Bone marrow (tissue), 2 donors: ENCODE data around the gene COA6.
"Not testable (repeated sequence)": the region's sequence is repeated elsewhere in the genome, so short reads cannot be mapped to it uniquely, and the experiment has no call there.

ENCODE experiments used
- DNase-seq, 2 donors: peaks; one replicate each; lab custom pipeline; 2025; lab: John Stamatoyannopoulos, UW

COA6 gene

GRCh38 chr1:234369784-234370183 is 3.5 kb upstream of the COA6 start:
- DNase-seq, result no peak

DNA sequence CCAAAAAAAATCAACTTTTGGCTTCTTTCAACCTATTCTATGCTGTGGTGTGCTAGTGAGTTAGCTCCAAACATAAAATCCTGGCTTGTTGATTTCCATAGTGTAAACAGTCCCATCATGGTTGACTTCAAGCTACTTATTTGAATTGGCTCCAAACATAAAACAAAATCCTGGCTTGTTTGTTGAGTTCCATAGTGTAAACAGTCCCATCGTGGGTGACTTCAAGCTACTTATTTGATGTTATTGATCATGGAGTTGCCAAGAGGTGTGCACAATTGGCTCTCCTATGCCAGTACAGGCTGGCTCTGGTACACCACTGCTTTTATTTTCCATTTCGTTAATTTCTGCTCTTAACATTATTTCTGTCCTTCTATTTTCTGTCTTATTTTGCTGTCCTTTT is 1.8 kb upstream of the COA6 start:
- DNase-seq, result no peak

- no peak for DNase-seq
Observed at GRCh38 chr1:234372011-234372757, 1.1 kb upstream of the COA6 start.

GRCh38 chr1:234373959-234374254 is 651 bp downstream of the COA6 start:
- no peak for DNase-seq

DNA sequence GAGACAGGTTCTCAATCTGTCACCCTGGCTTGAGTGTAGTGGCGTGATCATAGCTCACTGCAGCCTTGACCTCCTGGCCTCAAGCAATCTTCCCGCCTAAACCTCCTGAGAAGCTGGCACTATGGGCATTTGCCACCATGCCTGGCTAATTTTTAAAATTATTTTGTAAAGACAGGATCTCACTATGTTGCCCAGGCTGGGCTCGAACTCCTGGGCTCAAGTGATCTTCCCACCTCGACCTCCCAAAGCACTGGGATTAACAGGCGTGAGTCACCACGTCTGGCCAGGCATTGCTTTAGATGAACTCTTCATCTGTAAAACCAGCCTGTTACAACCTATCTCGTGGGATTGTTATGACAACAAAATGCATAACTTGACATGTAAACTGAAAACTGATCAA is 2.4 kb downstream of the COA6 start:
- DNase-seq, result no peak

GRCh38 chr1:234379591-234380109 is 6.4 kb downstream of the COA6 start:
- DNase-seq, result not testable (repeated sequence)

- no peak for DNase-seq
Observed at GRCh38 chr1:234381699-234382555, 8.7 kb downstream of the COA6 start.

DNA sequence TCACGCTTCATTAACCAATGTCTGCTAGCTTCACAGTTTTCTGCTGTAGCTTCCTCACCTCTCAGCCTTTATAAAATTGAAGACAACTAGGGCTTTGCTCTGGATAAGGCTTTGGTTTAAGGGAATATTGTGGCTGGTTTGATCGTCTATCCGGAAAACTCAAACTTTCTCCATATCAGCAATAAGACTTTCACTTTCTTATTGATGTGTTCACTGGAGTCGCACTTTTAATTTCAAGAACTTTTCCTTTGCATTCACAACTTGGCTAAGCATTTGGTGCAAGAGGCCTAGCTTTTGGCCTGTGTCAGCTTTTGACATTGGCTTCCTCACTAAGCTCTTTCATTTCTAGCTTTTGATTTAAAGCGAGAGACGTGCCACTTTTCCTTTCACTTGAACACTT is 12.9 kb downstream of the COA6 start:
- no peak for DNase-seq

- DNase-seq, result no peak
Observed at GRCh38 chr1:234388094-234388493, 14.8 kb downstream of the COA6 start.

DNA sequence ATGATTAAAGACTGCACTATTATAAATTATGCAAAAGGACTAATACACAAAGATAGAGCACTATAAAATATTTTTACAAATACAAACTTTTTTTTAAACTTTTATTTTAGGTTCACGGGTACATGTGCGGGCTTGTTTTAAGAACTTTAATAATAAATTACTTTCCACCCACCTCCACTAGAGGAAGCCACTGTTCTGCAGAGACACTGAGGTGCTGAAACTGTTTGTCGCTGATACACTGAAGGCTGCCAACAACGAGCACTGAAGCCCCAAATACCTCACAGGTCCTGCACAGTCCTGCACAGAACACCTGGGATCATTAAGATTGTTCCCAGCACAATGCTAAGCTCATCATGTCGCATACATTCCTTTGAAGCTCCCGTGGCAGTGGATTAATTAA is 19.9 kb downstream of the COA6 start:
- DNase-seq, result no peak

GRCh38 chr1:234395297-234395696 is 22.0 kb downstream of the COA6 start:
- no peak for DNase-seq

GRCh38 chr1:234396092-234396491 is 22.8 kb downstream of the COA6 start:
- DNase-seq, result no peak

- DNase-seq, result no peak
Observed at GRCh38 chr1:234396871-234397270, 23.6 kb downstream of the COA6 start.

DNA sequence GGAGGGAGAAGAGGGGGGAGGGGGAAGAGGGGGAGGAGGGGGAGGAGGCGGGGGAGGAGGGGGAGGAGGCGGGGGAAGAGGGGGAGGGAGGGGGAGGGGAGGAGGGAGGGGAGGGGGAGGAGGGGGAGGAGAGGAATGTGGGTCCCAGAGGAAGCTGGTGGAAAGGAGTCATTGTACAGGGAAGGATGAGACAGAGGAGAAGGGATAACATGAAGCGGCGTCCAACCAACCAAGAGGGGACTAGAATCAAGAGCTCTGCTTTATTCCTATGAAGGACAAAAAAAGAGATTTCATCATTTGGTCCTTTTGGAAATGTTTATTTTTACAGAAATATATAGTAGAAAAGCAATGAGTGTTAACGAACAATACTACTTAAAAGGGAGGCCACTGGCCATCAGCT is 24.5 kb downstream of the COA6 start:
- no peak for DNase-seq

DNA sequence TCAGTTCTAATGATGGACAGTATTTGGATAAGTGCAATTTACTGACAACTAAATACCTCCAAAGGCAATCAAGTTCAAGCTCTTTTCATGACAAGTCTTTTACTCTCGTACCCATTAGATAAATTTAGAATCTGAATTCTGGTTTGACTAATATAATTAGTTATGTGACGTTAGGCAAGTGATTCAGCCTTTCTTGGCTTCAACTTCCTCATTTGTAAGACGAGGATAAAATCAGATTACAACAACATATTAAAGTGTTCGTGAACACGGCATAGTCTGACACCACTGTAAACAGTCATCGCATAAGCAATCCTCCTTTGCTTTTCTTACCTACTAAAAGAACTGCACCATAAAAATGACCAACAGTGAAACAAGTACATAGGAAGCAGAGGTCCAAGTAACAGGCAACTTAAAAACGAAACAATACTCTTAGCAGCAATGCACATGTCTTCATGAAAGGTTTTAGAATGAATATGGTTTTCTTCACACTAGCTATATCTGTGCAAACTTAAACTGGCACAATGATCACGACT is 25.7 kb downstream of the COA6 start:
- peak in 1 of 2 donors; percentile 71 for DNase-seq

- not testable (repeated sequence) for DNase-seq
Observed at GRCh38 chr1:234399515-234399914, 26.3 kb downstream of the COA6 start.

GRCh38 chr1:234400773-234401172 is 27.5 kb downstream of the COA6 start:
- DNase-seq, result peak in 1 of 2 donors; percentile 52

DNA sequence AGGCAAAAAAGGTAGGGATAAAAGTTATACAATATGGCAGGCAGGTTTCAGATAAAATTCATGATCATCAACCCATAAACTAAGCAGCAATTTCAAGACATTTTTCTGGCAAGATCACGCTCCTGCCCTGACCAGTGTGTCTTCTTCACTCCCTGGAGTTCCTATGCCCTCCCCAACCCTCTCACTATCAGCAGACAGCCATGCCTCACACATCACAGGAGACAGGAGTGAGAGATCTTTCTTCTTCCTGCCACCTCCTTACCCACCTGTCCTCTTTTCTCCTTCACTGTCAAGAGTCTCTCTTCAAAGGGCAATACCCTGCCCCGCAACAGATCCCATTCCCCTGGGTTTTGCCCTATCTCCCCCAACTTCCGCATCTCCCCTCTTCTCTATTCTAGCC is 28.4 kb downstream of the COA6 start:
- no peak for DNase-seq

DNA sequence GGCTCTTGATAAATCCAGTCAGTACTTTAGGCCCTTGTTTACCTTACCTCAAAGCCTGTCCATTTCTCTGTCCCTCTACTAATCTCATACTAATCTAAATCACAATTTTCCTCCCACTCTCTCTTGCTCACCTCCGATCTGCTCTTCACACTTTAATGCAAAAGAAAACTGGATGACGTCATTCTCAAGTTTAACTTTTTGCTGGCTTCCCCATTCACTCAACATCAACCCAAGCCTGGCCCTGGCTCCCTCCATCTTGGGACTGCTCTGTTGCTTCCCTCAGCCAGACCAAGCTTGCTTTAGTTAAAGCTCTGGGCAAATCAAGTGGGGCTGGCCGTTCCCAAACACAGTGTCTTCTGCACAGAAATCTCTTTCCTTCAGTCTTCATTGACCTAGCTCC is 29.7 kb downstream of the COA6 start:
- no peak for DNase-seq

- no peak for DNase-seq
Observed at GRCh38 chr1:234405676-234406075, 32.4 kb downstream of the COA6 start.

DNA sequence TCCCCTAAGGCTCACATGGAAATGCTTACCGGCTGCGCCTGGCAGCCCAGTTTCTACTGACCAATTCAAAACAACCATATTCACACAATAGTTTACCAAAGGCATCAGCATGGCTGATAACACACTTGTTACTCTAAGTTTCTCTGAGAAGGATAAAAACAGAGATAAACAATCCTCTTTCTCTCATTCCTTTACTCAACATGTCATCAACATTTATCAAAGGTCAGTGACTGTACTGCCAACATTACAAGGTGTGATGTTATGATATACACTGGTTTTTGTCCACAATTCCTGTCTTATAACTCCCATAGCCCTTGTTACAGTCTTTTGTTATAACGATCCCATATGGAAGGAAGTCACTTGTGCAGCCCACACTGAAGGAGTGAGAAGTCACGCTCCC is 33.6 kb downstream of the COA6 start:
- DNase-seq, result no peak

DNA sequence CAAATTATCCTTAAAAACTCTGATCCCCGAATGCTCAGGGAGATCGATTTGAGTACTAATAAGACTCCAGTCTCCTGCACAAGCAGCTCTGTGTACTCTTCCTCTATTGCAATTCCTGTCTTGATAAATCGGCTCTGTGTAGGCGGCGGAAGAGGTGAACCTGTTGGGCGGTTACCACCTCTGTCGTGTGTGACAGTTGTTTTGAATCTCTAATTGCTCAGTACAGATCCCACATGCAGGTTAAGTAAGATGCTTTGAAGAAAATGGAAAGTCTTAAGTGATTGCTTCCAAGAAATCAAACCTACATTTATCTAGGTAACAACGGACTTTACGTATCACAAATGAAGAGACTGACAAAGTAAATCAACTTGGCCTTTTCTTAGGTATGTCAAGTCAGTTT is 35.5 kb downstream of the COA6 start:
- no peak for DNase-seq

- DNase-seq, result peak in 1 of 2 donors; percentile 5
Observed at GRCh38 chr1:234409328-234409727, 36.1 kb downstream of the COA6 start.
